EL (cell line): Measurements from ENCODE around the gene FSD1L.

Experiments
- DNase-seq: peaks from one replicate; pipeline ENCODE4 v3.0.0-alpha.2; 2016

FSD1L gene

GRCh38 chr9:105436783-105437182, 11.1 kb upstream of the FSD1L start:
- DNase-seq = no peak

GRCh38 chr9:105437704-105438103, 10.1 kb upstream of the FSD1L start:
- no peak for DNase-seq

- no peak for DNase-seq
Observed at GRCh38 chr9:105438141-105438806, 9.6 kb upstream of the FSD1L start.

GRCh38 chr9:105439428-105439827, 8.4 kb upstream of the FSD1L start:
- no peak for DNase-seq

GRCh38 chr9:105441616-105442160, 6.1 kb upstream of the FSD1L start:
- no peak for DNase-seq

- DNase-seq = no peak
Observed at GRCh38 chr9:105443121-105443520, 4.7 kb upstream of the FSD1L start.

GRCh38 chr9:105444130-105444529, 3.7 kb upstream of the FSD1L start:
- peak; percentile 31 for DNase-seq

GRCh38 chr9:105445203-105445881, 2.5 kb upstream of the FSD1L start:
- no peak for DNase-seq

GRCh38 chr9:105447386-105447813, 434 bp upstream of the FSD1L start:
- no peak for DNase-seq

- peak; percentile 32 for DNase-seq
Observed at GRCh38 chr9:105449081-105449480, 1.2 kb downstream of the FSD1L start.

GRCh38 chr9:105452185-105452584, 4.4 kb downstream of the FSD1L start:
- DNase-seq = no peak

- no peak for DNase-seq
Observed at GRCh38 chr9:105455836-105456475, 8.1 kb downstream of the FSD1L start.

GRCh38 chr9:105457560-105458294, 9.9 kb downstream of the FSD1L start:
- no peak for DNase-seq

GRCh38 chr9:105458404-105458803, 10.6 kb downstream of the FSD1L start:
- no peak for DNase-seq

GRCh38 chr9:105459336-105459735, 11.5 kb downstream of the FSD1L start:
- DNase-seq = no peak

- DNase-seq = peak; percentile 22
Observed at GRCh38 chr9:105466898-105467455, 19.1 kb downstream of the FSD1L start.

- no peak for DNase-seq
Observed at GRCh38 chr9:105468875-105469274, 21.0 kb downstream of the FSD1L start.

GRCh38 chr9:105473221-105473620, 25.4 kb downstream of the FSD1L start:
- no peak for DNase-seq

GRCh38 chr9:105475302-105475701, 27.5 kb downstream of the FSD1L start:
- peak; percentile 49 for DNase-seq

GRCh38 chr9:105479846-105480245, 32.0 kb downstream of the FSD1L start:
- DNase-seq = no peak

GRCh38 chr9:105483618-105484017, 35.8 kb downstream of the FSD1L start:
- DNase-seq = no peak

- no peak for DNase-seq
Observed at GRCh38 chr9:105484226-105484625, 36.4 kb downstream of the FSD1L start.

- DNase-seq = no peak
Observed at GRCh38 chr9:105485131-105485530, 37.3 kb downstream of the FSD1L start.
